T-helper 22 cell (primary cell): ENCODE measurements around the gene FIP1L1.

ENCODE experiments used
- DNase-seq: peaks from one replicate; pipeline ENCODE4 v3.0.0-alpha.2; 2020; ENCODE audit warnings: low read depth

The FIP1L1 gene

GRCh38 chr4:53505947-53506346 lies 128.5 kb downstream of the FIP1L1 start:
- DNase-seq = no peak

- DNase-seq = no peak
Measured at GRCh38 chr4:53507058-53507457, 129.6 kb downstream of the FIP1L1 start.

- DNase-seq = no peak
Measured at GRCh38 chr4:53507671-53508286, 130.3 kb downstream of the FIP1L1 start.

- no peak for DNase-seq
Measured at GRCh38 chr4:53508446-53508845, 131.0 kb downstream of the FIP1L1 start.

GRCh38 chr4:53510321-53510720 lies 132.9 kb downstream of the FIP1L1 start:
- DNase-seq = no peak
